GM23248 (cell line): ENCODE data around the gene ACYP1. TPM values are rescaled to one million over a fixed set of nuclear protein-coding genes. Genes with fewer than 3 reads are reported as not detected.

Experiments used
- DNase-seq: peaks from one replicate; pipeline ENCODE4 v3.0.0-alpha.2; 2015
- H2AFZ ChIP-seq: fragments of 200-600 bp; sonication (generic); 2 replicates; pipeline ENCODE4 v1.6.1; 2016; ENCODE audit warnings: antibody characterized with exemption
- H3F3A ChIP-seq: fragments of 200-600 bp; sonication (generic); 2 replicates; pipeline ENCODE4 v1.6.1; 2016; ENCODE audit warnings: mild to moderate bottlenecking, antibody characterized with exemption, mixed run types; ENCODE audit not compliant: insufficient read depth
- H3K27ac ChIP-seq: fragments of 200-600 bp; sonication (generic); 2 replicates; pipeline ENCODE4 v1.5.1; 2016; ENCODE audit warnings: mild to moderate bottlenecking
- H3K27me3 ChIP-seq: fragments of 200-600 bp; sonication (generic); replicated peaks from 2 replicates; pipeline ENCODE4 v1.6.1; 2016; ENCODE audit warnings: mild to moderate bottlenecking; ENCODE audit not compliant: insufficient read depth
- H3K36me3 ChIP-seq: fragments of 200-600 bp; sonication (generic); 2 replicates; pipeline ENCODE4 v1.6.1; 2016; ENCODE audit warnings: low read depth, mild to moderate bottlenecking
- H3K4me1 ChIP-seq: fragments of 200-600 bp; sonication (generic); 2 replicates; pipeline ENCODE4 v1.6.1; 2016; ENCODE audit warnings: mild to moderate bottlenecking; ENCODE audit not compliant: insufficient read depth
- H3K4me2 ChIP-seq: fragments of 200-600 bp; sonication (generic); one replicate; pipeline ENCODE4 v1.6.1; 2016; ENCODE audit warnings: mild to moderate bottlenecking; ENCODE audit not compliant: unreplicated experiment
- H3K4me3 ChIP-seq: fragments of 200-600 bp; sonication (generic); 2 replicates; pipeline ENCODE4 v1.5.1; 2016; ENCODE audit warnings: mild to moderate bottlenecking
- H3K79me2 ChIP-seq: fragments of 200-600 bp; sonication (generic); 2 replicates; pipeline ENCODE4 v1.6.1; 2016; ENCODE audit warnings: mild to moderate bottlenecking; ENCODE audit not compliant: insufficient read depth
- H3K9ac ChIP-seq: fragments of 200-600 bp; sonication (generic); 2 replicates; pipeline ENCODE4 v1.6.1; 2016; ENCODE audit warnings: mild to moderate bottlenecking
- H3K9me2 ChIP-seq: fragments of 200-600 bp; sonication (generic); 2 replicates; pipeline ENCODE4 v1.6.1; 2016; ENCODE audit warnings: mixed run types, mild to moderate bottlenecking, moderate library complexity; ENCODE audit not compliant: insufficient read depth
- H3K9me3 ChIP-seq: fragments of 200-600 bp; sonication (generic); one replicate; pipeline ENCODE4 v1.6.1; 2017; ENCODE audit warnings: low read depth
- H4K20me1 ChIP-seq: fragments of 200-600 bp; sonication (generic); 2 replicates; pipeline ENCODE4 v1.6.0; 2016; ENCODE audit not compliant: insufficient read depth
- EZH2 ChIP-seq: fragments of 200-600 bp; sonication (generic); IDR thresholded peaks from 2 replicates; pipeline ENCODE4 v1.6.1; 2018; ENCODE audit warnings: antibody characterized with exemption, mild to moderate bottlenecking; ENCODE audit not compliant: insufficient read depth, poor library complexity, severe bottlenecking
- EZH2phosphoT487 ChIP-seq: fragments of 200-600 bp; sonication (generic); IDR thresholded peaks from 2 replicates; pipeline ENCODE4 v1.6.1; 2018; ENCODE audit warnings: antibody characterized with exemption, moderate library complexity, mild to moderate bottlenecking, low read depth; ENCODE audit not compliant: insufficient read depth
- WGBS, 2 experiments: methylation state at CpG; one replicate each; pipeline ENCODE4 v1.1.6; 2015 to 2017; ENCODE audit warnings: low lambda C conversion rate in 2 of 2, low coverage in 1 of 2; ENCODE audit errors: missing lambda C conversion rate in 2 of 2; 5-methylcytosine and 5-hydroxymethylcytosine counted together
- in situ Hi-C: fragments of 300-500 bp; cut with MboI; formaldehyde crosslinking; loops from 2 replicates; pipeline ENCODE4 v1.15.0; 2020
- polyA plus RNA-seq: library from polyadenylated mRNA; unstranded; fragments of >200 nt; fragmentation: Nextera tagmentation; extraction: Ambion mirVana; gene quantifications from 2 replicates; pipeline ENCODE4 v1.2.1, GENCODE V29; 2016
- total RNA-seq: library from RNA; depleted of rRNA; stranded (reverse); fragments of >200 nt; shearing (Covaris generic); gene quantifications from 2 replicates; pipeline ENCODE4 v1.2.3, GENCODE V29; 2014

ACYP1 gene
- total and polyA plus RNA-seq, 2 experiments from 2014 or later: 7.3 to 19.3 TPM

DNA sequence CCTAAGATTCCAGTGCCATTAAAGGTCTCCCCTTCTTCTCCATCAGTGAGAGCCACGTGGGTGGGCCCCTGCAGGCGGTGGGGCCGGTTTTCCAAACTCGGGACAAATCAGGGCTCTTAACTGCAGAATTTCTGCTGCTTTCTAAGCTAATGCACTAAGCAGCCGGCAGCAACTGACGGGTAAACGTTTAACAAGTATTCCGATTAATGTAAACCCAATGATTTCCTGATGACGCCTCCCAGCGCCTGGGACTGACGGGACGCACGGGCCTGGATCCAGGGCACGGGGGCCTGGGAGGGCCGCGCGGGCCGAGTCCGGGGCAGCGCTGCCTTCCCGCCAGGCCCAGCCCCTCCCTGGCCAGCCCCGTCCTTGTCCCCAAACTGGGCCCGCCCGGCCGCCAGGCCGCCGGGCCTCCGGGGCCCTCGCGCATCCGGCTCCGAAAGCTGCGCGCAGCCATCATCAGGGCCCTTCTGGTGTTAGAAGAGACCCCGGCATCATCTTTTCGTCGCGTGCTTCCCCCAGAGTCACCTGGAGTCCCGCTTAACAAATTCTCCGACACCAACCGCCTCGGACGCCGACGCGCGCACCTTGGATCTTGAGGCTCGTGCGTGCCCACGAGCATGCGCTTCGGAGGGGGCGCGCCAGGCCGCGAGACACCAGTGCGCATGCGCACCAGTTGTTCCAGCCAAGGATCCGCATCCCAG is 12.8 kb downstream of the ACYP1 start, which contains the start of gene MLH3:
TSS of gene MLH3 (minus strand) at position 616 of the 704 bp plus-strand sequence. CDS start 1,812 bp downstream, outside the sequence.
- H3K9me2 ChIP-seq: no peaks in the 10 kb centered on the region
- peaks cover 78% of the 10 kb centered on the region for H3F3A ChIP-seq
- peak within 1 kb of the TSS; percentile 87 for H3K27ac ChIP-seq
- no peaks in the 10 kb centered on the region for H3K36me3 ChIP-seq
- no peaks in the 10 kb centered on the region for H3K9me3 ChIP-seq
- in situ Hi-C loops: no loop called here
- H3K4me3 ChIP-seq: peak within 1 kb of the TSS; percentile 73
- H3K9ac ChIP-seq: peak within 1 kb of the TSS; percentile 87
- no peaks in the 10 kb centered on the region for H3K27me3 ChIP-seq
- H4K20me1 ChIP-seq: no peaks in the 10 kb centered on the region
- no peak for TF ChIP-seq EZH2
- no peak for TF ChIP-seq EZH2phosphoT487
- H3K4me1 ChIP-seq: peaks cover 76% of the 10 kb centered on the region
- H3K4me2 ChIP-seq: peak within 1 kb of the TSS; percentile 80
- WGBS, 2 experiments: 2% methylated on average over 36 to 53 of the region's 59 CpGs
- 0 out of 2 replicates have a peak, but pooled peaks cover 4% of the 10 kb centered on the region for H3K79me2 ChIP-seq
- peak; percentile 88 for DNase-seq
- H2AFZ ChIP-seq: peak within 1 kb of the TSS; percentile 82

DNA sequence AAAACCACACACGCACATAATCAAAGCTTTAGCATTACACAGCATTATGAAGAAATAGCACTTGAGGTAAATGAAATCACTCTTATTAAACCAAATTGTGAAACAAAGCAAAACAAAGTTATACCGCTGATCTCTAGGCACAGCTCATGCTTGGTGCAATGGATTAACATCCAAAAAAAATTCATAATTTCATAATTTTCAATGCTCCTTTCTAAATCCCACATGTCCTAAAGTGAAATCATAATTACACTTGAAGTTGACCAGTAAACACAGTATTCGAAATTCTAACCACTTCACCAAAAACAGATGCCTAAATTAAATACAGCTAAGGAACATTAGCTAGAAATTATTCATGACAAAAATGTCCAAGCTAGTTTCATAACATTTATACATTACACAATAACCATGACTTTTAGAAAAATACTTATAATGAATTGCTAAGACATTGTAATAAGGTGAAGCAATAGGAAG is 14.1 kb downstream of the ACYP1 start:
- Histone ChIP-seq H3K9me2 (no peaks in the 10 kb centered on the region), H3K27ac (peak overlapping the region; percentile 87), H3K79me2 (0 out of 2 replicates have a peak, but pooled peaks cover 16% of the 10 kb centered on the region), H3K36me3 (no peaks in the 10 kb centered on the region), H2AFZ (no peak overlapping the region), H3K9ac (peak overlapping the region; percentile 87), H3K9me3 (no peaks in the 10 kb centered on the region), H3K4me1 (peaks cover 74% of the 10 kb centered on the region), H3F3A (peaks cover 70% of the 10 kb centered on the region), H4K20me1 (no peaks in the 10 kb centered on the region), H3K4me2 (peak overlapping the region; percentile 80), H3K4me3 (peak overlapping the region; percentile 73), H3K27me3 (no peaks in the 10 kb centered on the region)
- 12 to 14% methylated on average over 3 of the region's 3 CpGs for WGBS, 2 experiments
- TF ChIP-seq EZH2phosphoT487 (no peak), EZH2 (no peak)
- peak; percentile 83 for DNase-seq
- in situ Hi-C loops: no loop called here

DNA sequence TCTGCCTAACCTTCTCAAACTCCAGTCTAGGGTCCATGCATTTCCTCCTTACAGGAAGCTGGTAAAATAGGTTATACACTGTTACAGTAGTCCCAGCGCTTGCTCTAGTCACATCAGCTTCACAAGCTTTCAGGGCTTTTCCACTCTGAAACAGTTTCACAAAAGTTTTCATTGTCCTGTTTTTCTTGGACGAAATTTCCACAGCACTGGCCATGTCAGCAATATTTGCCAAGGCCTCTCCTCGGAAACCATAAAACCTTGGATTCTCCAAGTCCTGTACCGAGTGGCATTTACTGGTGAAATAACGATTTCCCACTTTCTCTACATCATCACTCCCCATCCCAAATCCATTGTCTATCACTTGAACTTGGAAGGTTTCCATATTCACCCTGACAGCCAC is 14.7 kb downstream of the ACYP1 start:
- H3K36me3 ChIP-seq: no peaks in the 10 kb centered on the region
- no peak overlapping the region for H2AFZ ChIP-seq
- no peaks in the 10 kb centered on the region for H3K27me3 ChIP-seq
- peaks cover 74% of the 10 kb centered on the region for H3K4me1 ChIP-seq
- peak overlapping the region; percentile 87 for H3K9ac ChIP-seq
- H3K4me2 ChIP-seq: peak overlapping the region; percentile 80
- 0 out of 2 replicates have a peak, but pooled peaks cover 20% of the 10 kb centered on the region for H3K79me2 ChIP-seq
- peak overlapping the region; percentile 87 for H3K27ac ChIP-seq
- in situ Hi-C loops: no loop called here
- H3K9me2 ChIP-seq: no peaks in the 10 kb centered on the region
- no peak for TF ChIP-seq EZH2phosphoT487
- no peak for TF ChIP-seq EZH2
- peaks cover 68% of the 10 kb centered on the region for H3F3A ChIP-seq
- DNase-seq: peak; percentile 35
- peak overlapping the region; percentile 73 for H3K4me3 ChIP-seq
- H4K20me1 ChIP-seq: no peaks in the 10 kb centered on the region
- H3K9me3 ChIP-seq: no peaks in the 10 kb centered on the region
- WGBS, 2 experiments: 22 to 31% methylated on average over 5 of the region's 5 CpGs

DNA sequence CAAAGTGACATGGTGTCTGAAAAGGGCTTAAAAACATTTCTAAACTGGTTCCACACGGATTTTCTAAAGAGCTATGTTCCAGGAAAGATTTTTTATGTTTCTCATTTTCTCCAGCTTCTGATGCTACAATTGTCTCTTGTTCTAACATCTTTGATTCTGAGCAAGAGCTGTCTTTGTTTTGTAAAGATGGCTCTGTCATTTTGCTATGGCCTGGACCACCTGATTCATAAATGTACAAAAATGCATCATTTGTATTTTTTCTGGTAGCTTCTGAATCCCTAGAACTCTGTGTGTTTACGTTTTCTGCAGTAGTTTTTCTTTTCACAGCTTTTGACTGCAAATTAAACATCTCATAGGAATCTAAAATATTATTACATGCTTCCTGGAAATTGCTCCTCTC is 15.7 kb downstream of the ACYP1 start:
- DNase-seq: no peak
- Histone ChIP-seq H3K9ac (no peak overlapping the region), H3K4me3 (no peak overlapping the region), H3K36me3 (no peaks in the 10 kb centered on the region; the same call in 1 of the 2 replicates), H3K27ac (peak overlapping the region; percentile 63), H2AFZ (no peak overlapping the region), H3K4me1 (peaks cover 66% of the 10 kb centered on the region), H3K79me2 (peaks cover 24% of the 10 kb centered on the region; the same call in 1 of the 2 replicates), H3F3A (peaks cover 60% of the 10 kb centered on the region), H3K27me3 (no peaks in the 10 kb centered on the region), H3K9me2 (no peaks in the 10 kb centered on the region), H3K4me2 (peak overlapping the region; percentile 27), H4K20me1 (no peaks in the 10 kb centered on the region), H3K9me3 (no peaks in the 10 kb centered on the region)
- TF ChIP-seq EZH2phosphoT487: no peak
- TF ChIP-seq EZH2: no peak
- 37 to 43% methylated on average over 2 of the region's 2 CpGs for WGBS, 2 experiments
- in situ Hi-C loops: no loop called here
